Heart left ventricle (tissue), 13 donors: Measurements from ENCODE around the gene CRYBB1.

Experiments used
- POLR2A ChIP-seq, 2 donors: fragments of 450-650 bp; IDR thresholded peaks; one replicate each; pipeline ENCODE4 v1.6.1; 2017; ENCODE audit warnings: antibody characterized with exemption in 2 of 2, mild to moderate bottlenecking in 2 of 2, moderate library complexity in 2 of 2
- TF ChIP-seq, protein P1 (sequence below), 12 donors: fragments of 200-600 bp; sonication (generic) in 4 of 12; IDR thresholded peaks; one replicate each; pipeline versions ENCODE4 v1.5.0 to v1.8.0; 2018 to 2022; ENCODE audit warnings: antibody characterized with exemption in 12 of 12, mild to moderate bottlenecking in 5 of 12
- donor health status: ischemic (EF 13 %, LVEDD 7.1; RV severe dilation, severe dysfunction).
- donor health status: DM: no; HTN: yes; CAD: no.
- donor health status: DM: no; HTN: no; CAD: no.
- donor health status: ischemic (EF 25% LVEDD 6.9; RV normal size, moderate dysfunction).
- donor health status: ischemic (EF 25% LVEDD 5.7; RV mildly dilated, moderate dysfunction).
- donor health status: ischemic (EF 35%, LVEDD 5.7; RV mildly dilated, moderate dysfunction).
- donor health status: nonischemic (EF 11% LVEDD 7.7; RV severe dilation, severe dysfunction).
- donor health status: DM: yes; HTN: yes; CAD: no.
- donor health status: PGD.
- donor health status: ischemic (EF 29% LVEDD 5.4; RV normal size, mild dysfunction).
- donor health status: nonischemic (EF 23%, LVEDD 6.1; RV moderate dilation, normal function).

- TF ChIP-seq, protein P1, sequence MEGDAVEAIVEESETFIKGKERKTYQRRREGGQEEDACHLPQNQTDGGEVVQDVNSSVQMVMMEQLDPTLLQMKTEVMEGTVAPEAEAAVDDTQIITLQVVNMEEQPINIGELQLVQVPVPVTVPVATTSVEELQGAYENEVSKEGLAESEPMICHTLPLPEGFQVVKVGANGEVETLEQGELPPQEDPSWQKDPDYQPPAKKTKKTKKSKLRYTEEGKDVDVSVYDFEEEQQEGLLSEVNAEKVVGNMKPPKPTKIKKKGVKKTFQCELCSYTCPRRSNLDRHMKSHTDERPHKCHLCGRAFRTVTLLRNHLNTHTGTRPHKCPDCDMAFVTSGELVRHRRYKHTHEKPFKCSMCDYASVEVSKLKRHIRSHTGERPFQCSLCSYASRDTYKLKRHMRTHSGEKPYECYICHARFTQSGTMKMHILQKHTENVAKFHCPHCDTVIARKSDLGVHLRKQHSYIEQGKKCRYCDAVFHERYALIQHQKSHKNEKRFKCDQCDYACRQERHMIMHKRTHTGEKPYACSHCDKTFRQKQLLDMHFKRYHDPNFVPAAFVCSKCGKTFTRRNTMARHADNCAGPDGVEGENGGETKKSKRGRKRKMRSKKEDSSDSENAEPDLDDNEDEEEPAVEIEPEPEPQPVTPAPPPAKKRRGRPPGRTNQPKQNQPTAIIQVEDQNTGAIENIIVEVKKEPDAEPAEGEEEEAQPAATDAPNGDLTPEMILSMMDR (IDR thresholded peaks at IDR 0.05): no peak
- TF ChIP-seq POLR2A (IDR thresholded peaks at IDR 0.05): no peak
These were observed 67.3 kb downstream of the CRYBB1 start for GRCh38 chr22:26550498-26551033.
